Loucy (cell line): Measurements from ENCODE around the gene AGO3.

Source experiments
- H2AFZ ChIP-seq: fragments of 200-600 bp; sonication (generic); 2 replicates; pipeline ENCODE4 v1.6.0; 2016; ENCODE audit warnings: antibody characterized with exemption, mild to moderate bottlenecking, low read length, moderate library complexity
- H3F3A ChIP-seq: fragments of 200-600 bp; 2 replicates; pipeline ENCODE4 v1.6.0; 2016; ENCODE audit warnings: antibody characterized with exemption, low read depth, mild to moderate bottlenecking
- H3K27me3 ChIP-seq: fragments of 200-600 bp; sonication (generic); 2 replicates; pipeline ENCODE4 v1.6.1; 2014; ENCODE audit warnings: low read length, mild to moderate bottlenecking; ENCODE audit not compliant: insufficient read depth, poor library complexity, severe bottlenecking
- H3K36me3 ChIP-seq: fragments of 200-600 bp; sonication (generic); 2 replicates; pipeline ENCODE4 v1.6.1; 2016; ENCODE audit warnings: low read length; ENCODE audit not compliant: insufficient read depth
- H3K4me1 ChIP-seq: fragments of 200-600 bp; sonication (generic); 2 replicates; pipeline ENCODE4 v1.5.1; 2014; ENCODE audit warnings: low read length, mild to moderate bottlenecking; ENCODE audit not compliant: insufficient read depth, poor library complexity, severe bottlenecking
- H3K4me2 ChIP-seq: fragments of 200-600 bp; sonication (generic); 2 replicates; pipeline ENCODE4 v1.6.0; 2014; ENCODE audit warnings: antibody characterized with exemption, low read length, low read depth, mild to moderate bottlenecking; ENCODE audit not compliant: poor library complexity, severe bottlenecking
- H3K4me3 ChIP-seq: fragments of 200-600 bp; sonication (generic); 2 replicates; pipeline ENCODE4 v1.5.1; 2014; ENCODE audit warnings: low read length, mild to moderate bottlenecking, mixed read lengths; ENCODE audit not compliant: poor library complexity, severe bottlenecking
- H3K79me2 ChIP-seq: fragments of 200-600 bp; sonication (generic); 2 replicates; pipeline ENCODE4 v1.6.1; 2014; ENCODE audit warnings: low read length; ENCODE audit not compliant: insufficient read depth
- H3K9ac ChIP-seq: fragments of 200-600 bp; sonication (generic); 2 replicates; pipeline ENCODE4 v1.6.0; 2014; ENCODE audit warnings: mild to moderate bottlenecking, low read depth, low read length, moderate library complexity; ENCODE audit not compliant: poor library complexity, severe bottlenecking
- H3K9me2 ChIP-seq: fragments of 200-600 bp; sonication (generic); replicated peaks from 2 replicates; pipeline ENCODE4 v1.6.1; 2016; ENCODE audit warnings: low read depth, low read length, mixed read lengths
- H3K9me3 ChIP-seq: fragments of 200-600 bp; sonication (generic); 2 replicates; pipeline ENCODE4 v1.6.1; 2014; ENCODE audit warnings: mild to moderate bottlenecking, antibody characterized with exemption, low read length, low read depth; ENCODE audit not compliant: insufficient read depth
- H4K20me1 ChIP-seq: fragments of 200-600 bp; sonication (generic); 2 replicates; pipeline ENCODE4 v1.6.0; 2014; ENCODE audit warnings: antibody characterized with exemption, low read length, mild to moderate bottlenecking; ENCODE audit not compliant: insufficient read depth, poor library complexity, severe bottlenecking
- EZH2phosphoT487 ChIP-seq: fragments of 200-600 bp; IDR thresholded peaks from 2 replicates; pipeline ENCODE4 v1.6.1; 2018; ENCODE audit warnings: antibody characterized with exemption, mild to moderate bottlenecking, moderate library complexity, borderline replicate concordance
- TF ChIP-seq, protein P1 (sequence below): fragments of 200-600 bp; sonication (generic); conservative IDR thresholded peaks from 2 replicates; pipeline ENCODE4 v1.5.1; 2014; ENCODE audit warnings: mild to moderate bottlenecking, antibody characterized with exemption, low read length

AGO3 gene

DNA sequence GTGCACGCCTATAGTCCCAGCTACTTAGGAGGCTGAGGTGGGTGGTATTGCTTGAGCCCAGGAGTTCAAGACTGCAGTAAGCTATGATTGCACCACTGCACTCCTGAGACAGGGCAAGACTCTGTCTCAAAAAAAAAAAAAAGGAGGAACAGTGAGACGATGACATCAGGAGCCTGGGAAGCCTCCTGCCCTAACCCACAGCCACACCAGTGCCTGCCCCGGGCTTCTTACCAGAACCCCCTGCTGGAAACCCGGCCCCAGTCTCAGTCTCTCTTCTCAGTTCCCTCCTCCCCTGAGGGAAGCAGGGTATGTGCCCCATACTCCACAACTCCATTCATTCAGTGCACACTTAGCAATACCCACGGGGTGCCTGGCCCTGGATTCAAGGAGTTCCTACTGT lies 185.0 kb downstream of the AGO3 start:
- Histone ChIP-seq H3K4me1 (peaks cover 8% of the 10 kb centered on the region), H2AFZ (no peak overlapping the region), H3K9me3 (no peaks in the 10 kb centered on the region), H3F3A (no peaks in the 10 kb centered on the region), H4K20me1 (no peaks in the 10 kb centered on the region), H3K9me2 (no peaks in the 10 kb centered on the region), H3K79me2 (no peaks in the 10 kb centered on the region), H3K36me3 (no peaks in the 10 kb centered on the region), H3K27me3 (no peaks in the 10 kb centered on the region), H3K9ac (no peak overlapping the region), H3K4me3 (no peak overlapping the region), H3K4me2 (no peak overlapping the region)
- TF ChIP-seq, protein P1, sequence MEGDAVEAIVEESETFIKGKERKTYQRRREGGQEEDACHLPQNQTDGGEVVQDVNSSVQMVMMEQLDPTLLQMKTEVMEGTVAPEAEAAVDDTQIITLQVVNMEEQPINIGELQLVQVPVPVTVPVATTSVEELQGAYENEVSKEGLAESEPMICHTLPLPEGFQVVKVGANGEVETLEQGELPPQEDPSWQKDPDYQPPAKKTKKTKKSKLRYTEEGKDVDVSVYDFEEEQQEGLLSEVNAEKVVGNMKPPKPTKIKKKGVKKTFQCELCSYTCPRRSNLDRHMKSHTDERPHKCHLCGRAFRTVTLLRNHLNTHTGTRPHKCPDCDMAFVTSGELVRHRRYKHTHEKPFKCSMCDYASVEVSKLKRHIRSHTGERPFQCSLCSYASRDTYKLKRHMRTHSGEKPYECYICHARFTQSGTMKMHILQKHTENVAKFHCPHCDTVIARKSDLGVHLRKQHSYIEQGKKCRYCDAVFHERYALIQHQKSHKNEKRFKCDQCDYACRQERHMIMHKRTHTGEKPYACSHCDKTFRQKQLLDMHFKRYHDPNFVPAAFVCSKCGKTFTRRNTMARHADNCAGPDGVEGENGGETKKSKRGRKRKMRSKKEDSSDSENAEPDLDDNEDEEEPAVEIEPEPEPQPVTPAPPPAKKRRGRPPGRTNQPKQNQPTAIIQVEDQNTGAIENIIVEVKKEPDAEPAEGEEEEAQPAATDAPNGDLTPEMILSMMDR = no peak
- no peak for TF ChIP-seq EZH2phosphoT487

- no peak overlapping the region for H3K9ac ChIP-seq
- no peaks in the 10 kb centered on the region for H3K79me2 ChIP-seq
- H3K36me3 ChIP-seq = no peaks in the 10 kb centered on the region
- TF ChIP-seq, protein P1 = no peak
- TF ChIP-seq EZH2phosphoT487 = no peak
- H4K20me1 ChIP-seq = no peaks in the 10 kb centered on the region
- H2AFZ ChIP-seq = no peak overlapping the region
- no peaks in the 10 kb centered on the region for H3K9me2 ChIP-seq
- no peaks in the 10 kb centered on the region for H3K9me3 ChIP-seq
- H3K27me3 ChIP-seq = no peaks in the 10 kb centered on the region
- no peak overlapping the region for H3K4me2 ChIP-seq
- no peaks in the 10 kb centered on the region for H3F3A ChIP-seq
- no peak overlapping the region for H3K4me3 ChIP-seq
- no peaks in the 10 kb centered on the region for H3K4me1 ChIP-seq
Measured at GRCh38 chr1:36116901-36117300, 186.0 kb downstream of the AGO3 start.

DNA sequence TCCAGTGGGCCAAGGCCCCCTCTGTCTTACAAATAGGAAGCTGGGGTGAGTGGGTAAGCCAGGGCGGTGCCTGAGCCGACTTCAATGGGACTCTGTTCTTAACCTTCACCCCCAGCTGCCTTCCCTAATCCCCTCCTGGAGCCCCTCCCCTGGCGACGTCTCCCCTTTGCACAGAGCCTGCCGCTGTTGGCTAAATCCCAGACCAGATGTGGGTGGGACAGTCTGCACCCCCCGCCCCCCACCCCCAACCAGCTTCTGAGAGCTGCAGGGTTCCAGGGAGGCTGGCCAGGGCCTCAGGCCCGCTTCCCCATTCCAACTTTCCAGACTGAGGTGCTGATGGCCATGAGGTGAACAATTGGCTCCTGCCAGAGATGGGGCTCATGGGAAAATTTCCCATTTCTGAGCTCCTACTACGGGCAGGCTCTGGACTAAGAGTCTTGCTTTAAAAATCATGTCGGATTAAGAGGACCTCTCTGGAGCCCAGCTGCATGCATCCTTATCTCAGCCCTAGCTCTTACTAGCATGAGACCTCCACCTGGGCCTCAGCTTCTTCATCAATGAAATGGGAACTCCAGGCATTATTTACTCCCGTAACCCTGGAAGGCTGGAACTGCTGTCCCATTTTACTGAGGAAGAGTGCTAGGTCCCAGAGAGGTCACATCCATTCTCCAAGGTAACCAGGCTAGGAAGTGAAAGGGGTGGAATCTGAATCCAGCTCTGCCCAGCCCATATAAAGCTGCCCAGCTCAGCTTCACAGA lies 187.7 kb downstream of the AGO3 start:
- Histone ChIP-seq H3K4me3 (no peak overlapping the region), H3K9me2 (no peaks in the 10 kb centered on the region), H2AFZ (no peak overlapping the region), H3K9me3 (no peaks in the 10 kb centered on the region), H3K4me2 (no peak overlapping the region), H3K27me3 (no peaks in the 10 kb centered on the region), H3K9ac (no peak overlapping the region), H3K79me2 (no peaks in the 10 kb centered on the region), H3K36me3 (no peaks in the 10 kb centered on the region), H3K4me1 (no peaks in the 10 kb centered on the region), H3F3A (no peaks in the 10 kb centered on the region), H4K20me1 (no peaks in the 10 kb centered on the region)
- TF ChIP-seq, protein P1 = no peak
- TF ChIP-seq EZH2phosphoT487 = no peak
